Breast epithelium (tissue), 4 donors: Measurements from ENCODE around the gene USP34. TPM values are rescaled to one million over a fixed set of nuclear protein-coding genes. Genes with fewer than 3 reads are reported as not detected.

Experiments used
- DNase-seq, 2 donors: peaks; one replicate each; pipeline ENCODE4 v3.0.0-alpha.2; 2019; ENCODE audit warnings: low spot score in 2 of 2
- H3K27ac ChIP-seq, 2 donors: fragments of 200-600 bp; sonication (generic) in 1 of 2; one replicate each; pipeline ENCODE4 v1.5.1; 2016 to 2019; ENCODE audit warnings: mild to moderate bottlenecking in 1 of 2
- H3K27me3 ChIP-seq, 2 donors: fragments of 200-600 bp; sonication (generic) in 1 of 2; one replicate each; pipeline versions ENCODE4 v1.5.1 to v1.6.0; 2017 to 2019; ENCODE audit warnings: control low read depth in 1 of 2, mild to moderate bottlenecking in 1 of 2
- H3K36me3 ChIP-seq: fragments of 200-600 bp; one replicate; pipeline ENCODE4 v1.5.1; 2019
- H3K4me1 ChIP-seq, 2 donors: fragments of 200-600 bp; sonication (generic); one replicate each; pipeline ENCODE4 v1.5.1; 2016 to 2019; ENCODE audit warnings: control low read depth in 1 of 2
- H3K4me3 ChIP-seq, 3 donors: fragments of 200-600 bp; sonication (generic); 1 replicate in 2 of 3; 2 replicates in 1 of 3; pipeline ENCODE4 v1.5.1; 2016 to 2019; ENCODE audit warnings: mild to moderate bottlenecking in 3 of 3, moderate library complexity in 2 of 3
- H3K9me3 ChIP-seq, 2 donors: fragments of 200-600 bp; sonication (generic) in 1 of 2; one replicate each; pipeline ENCODE4 v1.5.1; 2016 to 2019; ENCODE audit warnings: control low read depth in 1 of 2
- CTCF ChIP-seq, 3 donors: fragments of 450-650 bp; IDR thresholded peaks; one replicate each; pipeline ENCODE4 v1.5.1; 2016 to 2017; ENCODE audit warnings: antibody characterized with exemption in 3 of 3, mild to moderate bottlenecking in 3 of 3, moderate library complexity in 3 of 3
- POLR2A ChIP-seq: fragments of 450-650 bp; IDR thresholded peaks from one replicate; pipeline ENCODE4 v1.6.1; 2016; ENCODE audit warnings: antibody characterized with exemption, mild to moderate bottlenecking, moderate library complexity
- POLR2AphosphoS5 ChIP-seq, 3 donors: sonication (generic); formaldehyde crosslinking; IDR thresholded peaks; one replicate each; pipeline ENCODE4 v1.6.1; 2017; ENCODE audit warnings: antibody characterized with exemption in 3 of 3
- intact Hi-C: fragments of 100-400 bp; cut with DNase I; formaldehyde crosslinking; loops from one replicate; pipeline ENCODE4 v1.15.1; 2023; ENCODE audit warnings: low total_unique reads
- total RNA-seq, 3 donors: library from RNA; depleted of rRNA; stranded (reverse); fragments of >200 nt; gene quantifications; one replicate each; pipeline ENCODE4 v1.1.0, GENCODE V29; 2016

USP34 gene
- total RNA-seq, 3 donors from 2014 or later = 148 to 260 (median 189) TPM

GRCh38 chr2:61181382-61182058, 289.4 kb downstream of the USP34 start:
- intact Hi-C loops = no loop called here
- H3K4me3 ChIP-seq = peak overlapping the region in 1 of 3 donors; percentile 31
- no peaks in the 10 kb centered on the region for H3K9me3 ChIP-seq
- DNase-seq = no peak
- no peaks in the 10 kb centered on the region for H3K36me3 ChIP-seq
- TF ChIP-seq POLR2A = no peak
- TF ChIP-seq POLR2AphosphoS5 (IDR thresholded peaks at IDR 0.05) = no peak
- no peak for TF ChIP-seq CTCF (IDR thresholded peaks at IDR 0.05)
- peak overlapping the region; percentile 62 to 99 for H3K27ac ChIP-seq
- H3K27me3 ChIP-seq = no peaks in the 10 kb centered on the region
- peaks cover 7 to 16% of the 10 kb centered on the region in 2 donors for H3K4me1 ChIP-seq

- Histone ChIP-seq H3K9me3 (no peaks in the 10 kb centered on the region), H3K4me1 (peaks cover 7 to 16% of the 10 kb centered on the region in 2 donors), H3K27ac (peak overlapping the region; percentile 99), H3K4me3 (peak overlapping the region in 1 of 3 donors; percentile 95), H3K36me3 (no peaks in the 10 kb centered on the region), H3K27me3 (no peaks in the 10 kb centered on the region)
- TF ChIP-seq CTCF (IDR thresholded peaks at IDR 0.05) (no peak), POLR2AphosphoS5 (IDR thresholded peaks at IDR 0.05) (no peak), POLR2A (no peak)
- DNase-seq = no peak
- intact Hi-C loops = no loop called here
Measured at GRCh38 chr2:61180686-61181085, 290.2 kb downstream of the USP34 start.

- intact Hi-C loops = no loop called here
- Histone ChIP-seq H3K9me3 (no peaks in the 10 kb centered on the region), H3K27me3 (no peaks in the 10 kb centered on the region), H3K4me3 (peak overlapping the region in 2 of 3 donors; percentile 0 to 95), H3K36me3 (no peaks in the 10 kb centered on the region), H3K27ac (peak overlapping the region; percentile 99), H3K4me1 (peaks cover 7 to 16% of the 10 kb centered on the region in 2 donors)
- TF ChIP-seq CTCF (IDR thresholded peaks at IDR 0.05) (no peak), POLR2A (no peak), POLR2AphosphoS5 (IDR thresholded peaks at IDR 0.05) (no peak)
- no peak for DNase-seq
Measured at GRCh38 chr2:61179701-61180639, 290.9 kb downstream of the USP34 start.

- H3K9me3 ChIP-seq = no peaks in the 10 kb centered on the region
- peaks cover 7 to 16% of the 10 kb centered on the region in 2 donors for H3K4me1 ChIP-seq
- no peak for TF ChIP-seq CTCF (IDR thresholded peaks at IDR 0.05)
- TF ChIP-seq POLR2A = no peak
- TF ChIP-seq POLR2AphosphoS5 (IDR thresholded peaks at IDR 0.05) = no peak
- intact Hi-C loops = no loop called here
- peak overlapping the region; percentile 99 for H3K27ac ChIP-seq
- no peaks in the 10 kb centered on the region for H3K36me3 ChIP-seq
- H3K27me3 ChIP-seq = no peaks in the 10 kb centered on the region
- H3K4me3 ChIP-seq = peak overlapping the region; percentile 87 to 95 (median 88)
- DNase-seq = no peak
Measured at GRCh38 chr2:61178603-61179545, 292.0 kb downstream of the USP34 start.
